B cell (primary cell): Measurements from ENCODE around the gene LAIR1.
"Not testable (repeated sequence)": the region's sequence is repeated elsewhere in the genome, so short reads cannot be mapped to it uniquely, and the experiment has no call there.

Experiments
- EZH2 ChIP-seq: IDR thresholded peaks from 2 replicates; pipeline ENCODE4 v1.6.1; 2012; ENCODE audit warnings: borderline replicate concordance, low read depth, mild to moderate bottlenecking, moderate library complexity, low read length; ENCODE audit not compliant: insufficient read depth, poor library complexity, severe bottlenecking
- TF ChIP-seq, protein P1 (sequence below): fragments of 200-600 bp; IDR thresholded peaks from one replicate; pipeline ENCODE4 v1.8.0; 2022; ENCODE audit warnings: antibody characterized with exemption, mild to moderate bottlenecking

DNA sequence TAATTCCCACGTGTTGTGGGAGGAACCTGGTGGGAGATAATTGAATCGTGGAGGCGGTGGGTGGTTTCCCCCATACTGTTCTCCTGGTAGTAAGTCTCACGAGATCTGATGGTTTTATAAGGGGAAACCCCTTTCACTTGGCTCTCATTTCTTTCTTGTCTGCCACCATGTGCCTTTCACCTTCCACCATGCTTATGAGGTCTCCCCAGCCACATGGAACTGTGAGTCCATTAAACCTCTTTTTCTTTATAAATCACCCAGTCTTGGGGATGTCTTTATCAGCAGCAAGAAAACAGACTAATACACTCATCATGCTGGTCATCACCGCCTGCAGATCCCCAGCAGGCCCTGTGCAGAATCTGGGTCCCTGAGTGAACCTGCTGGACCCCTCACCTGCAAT is 36.0 kb downstream of the LAIR1 start:
- TF ChIP-seq, protein P1, sequence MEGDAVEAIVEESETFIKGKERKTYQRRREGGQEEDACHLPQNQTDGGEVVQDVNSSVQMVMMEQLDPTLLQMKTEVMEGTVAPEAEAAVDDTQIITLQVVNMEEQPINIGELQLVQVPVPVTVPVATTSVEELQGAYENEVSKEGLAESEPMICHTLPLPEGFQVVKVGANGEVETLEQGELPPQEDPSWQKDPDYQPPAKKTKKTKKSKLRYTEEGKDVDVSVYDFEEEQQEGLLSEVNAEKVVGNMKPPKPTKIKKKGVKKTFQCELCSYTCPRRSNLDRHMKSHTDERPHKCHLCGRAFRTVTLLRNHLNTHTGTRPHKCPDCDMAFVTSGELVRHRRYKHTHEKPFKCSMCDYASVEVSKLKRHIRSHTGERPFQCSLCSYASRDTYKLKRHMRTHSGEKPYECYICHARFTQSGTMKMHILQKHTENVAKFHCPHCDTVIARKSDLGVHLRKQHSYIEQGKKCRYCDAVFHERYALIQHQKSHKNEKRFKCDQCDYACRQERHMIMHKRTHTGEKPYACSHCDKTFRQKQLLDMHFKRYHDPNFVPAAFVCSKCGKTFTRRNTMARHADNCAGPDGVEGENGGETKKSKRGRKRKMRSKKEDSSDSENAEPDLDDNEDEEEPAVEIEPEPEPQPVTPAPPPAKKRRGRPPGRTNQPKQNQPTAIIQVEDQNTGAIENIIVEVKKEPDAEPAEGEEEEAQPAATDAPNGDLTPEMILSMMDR: not testable (repeated sequence)
- not testable (repeated sequence) for TF ChIP-seq EZH2
